Chondrocyte (in vitro differentiated cells): Measurements from ENCODE around the gene SLC25A42. TPM values are rescaled to one million over a fixed set of nuclear protein-coding genes. Genes with fewer than 3 reads are reported as not detected.

ENCODE experiments used
- DNase-seq: peaks from one replicate; pipeline ENCODE4 v3.0.0; 2021; ENCODE audit warnings: mixed read lengths, low spot score
- H3K27ac Mint-ChIP-seq: one replicate; pipeline ENCODE4 v1.8.0; 2021; ENCODE audit warnings: mild to moderate bottlenecking, moderate library complexity, mixed read lengths; ENCODE audit not compliant: unreplicated experiment
- H3K27me3 Mint-ChIP-seq: 2 replicates; pipeline ENCODE4 v1.8.0; 2021; ENCODE audit warnings: low read depth, mixed read lengths
- H3K36me3 Mint-ChIP-seq: 2 replicates; pipeline ENCODE4 v1.8.0; 2021; ENCODE audit warnings: low read depth, mixed read lengths
- H3K4me1 Mint-ChIP-seq: 2 replicates; pipeline ENCODE4 v1.8.0; 2021; ENCODE audit warnings: low read depth, mild to moderate bottlenecking, mixed read lengths
- H3K4me3 Mint-ChIP-seq: one replicate; pipeline ENCODE4 v1.8.0; 2021; ENCODE audit warnings: mild to moderate bottlenecking, moderate library complexity, mixed read lengths; ENCODE audit not compliant: unreplicated experiment
- H3K9me3 Mint-ChIP-seq: 2 replicates; pipeline ENCODE4 v1.8.0; 2021; ENCODE audit warnings: low read depth, mixed read lengths
- total RNA-seq: library from RNA; stranded (reverse); gene quantifications from 3 replicates; pipeline ENCODE4 v1.2.1, GENCODE V29; 2021
- TF ChIP-seq, protein P1 (sequence below): fragments of 200-600 bp; sonication (generic); IDR thresholded peaks from 2 replicates; pipeline ENCODE4 v1.5.0; 2021; ENCODE audit warnings: antibody characterized with exemption, mild to moderate bottlenecking, moderate library complexity

SLC25A42 gene
- total RNA-seq, 1 donor from 2014 or later, result 8.9 TPM

DNA sequence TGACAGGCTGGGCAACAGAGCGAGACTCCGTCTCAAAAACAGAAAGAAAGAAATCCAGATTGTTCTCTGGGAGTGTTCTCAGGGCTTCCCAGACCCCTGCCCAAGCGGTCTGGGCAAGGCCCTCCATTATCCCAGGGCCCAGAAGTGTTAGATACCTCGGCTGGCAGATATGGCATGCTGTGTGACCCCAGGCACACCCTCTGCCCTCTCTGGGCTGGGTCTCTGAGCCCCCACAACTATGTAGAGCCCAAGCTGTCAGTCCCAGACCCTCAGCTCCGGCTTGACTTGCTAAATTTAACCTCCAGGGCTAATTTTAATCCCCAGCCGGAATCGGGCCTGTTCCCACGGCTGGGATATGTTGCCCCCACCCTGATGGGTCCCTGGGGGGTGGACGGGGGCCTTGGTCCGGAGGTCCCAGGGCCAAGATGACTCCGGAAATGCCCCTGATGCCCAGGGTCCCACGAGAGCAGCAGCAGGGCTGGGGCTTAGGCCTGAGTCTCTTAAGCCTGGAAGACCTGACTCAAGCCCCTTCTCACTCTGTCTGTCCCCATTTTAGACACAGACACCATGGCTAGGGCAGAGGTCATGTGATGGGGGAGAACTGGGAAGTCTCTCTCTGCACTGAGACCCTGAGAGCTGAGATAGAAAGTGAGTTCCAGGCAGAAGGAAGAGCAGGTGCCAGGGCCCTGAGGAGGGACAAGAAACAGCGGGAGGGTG lies 89.0 kb downstream of the SLC25A42 start:
- Mint-ChIP-seq H3K36me3 (peaks cover 10% of the 10 kb centered on the region), H3K9me3 (no peaks in the 10 kb centered on the region), H3K4me3 (no peak overlapping the region), H3K4me1 (no peaks in the 10 kb centered on the region), H3K27ac (no peak overlapping the region), H3K27me3 (no peaks in the 10 kb centered on the region)
- TF ChIP-seq, protein P1, sequence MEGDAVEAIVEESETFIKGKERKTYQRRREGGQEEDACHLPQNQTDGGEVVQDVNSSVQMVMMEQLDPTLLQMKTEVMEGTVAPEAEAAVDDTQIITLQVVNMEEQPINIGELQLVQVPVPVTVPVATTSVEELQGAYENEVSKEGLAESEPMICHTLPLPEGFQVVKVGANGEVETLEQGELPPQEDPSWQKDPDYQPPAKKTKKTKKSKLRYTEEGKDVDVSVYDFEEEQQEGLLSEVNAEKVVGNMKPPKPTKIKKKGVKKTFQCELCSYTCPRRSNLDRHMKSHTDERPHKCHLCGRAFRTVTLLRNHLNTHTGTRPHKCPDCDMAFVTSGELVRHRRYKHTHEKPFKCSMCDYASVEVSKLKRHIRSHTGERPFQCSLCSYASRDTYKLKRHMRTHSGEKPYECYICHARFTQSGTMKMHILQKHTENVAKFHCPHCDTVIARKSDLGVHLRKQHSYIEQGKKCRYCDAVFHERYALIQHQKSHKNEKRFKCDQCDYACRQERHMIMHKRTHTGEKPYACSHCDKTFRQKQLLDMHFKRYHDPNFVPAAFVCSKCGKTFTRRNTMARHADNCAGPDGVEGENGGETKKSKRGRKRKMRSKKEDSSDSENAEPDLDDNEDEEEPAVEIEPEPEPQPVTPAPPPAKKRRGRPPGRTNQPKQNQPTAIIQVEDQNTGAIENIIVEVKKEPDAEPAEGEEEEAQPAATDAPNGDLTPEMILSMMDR, result no peak
- no peak for DNase-seq

DNA sequence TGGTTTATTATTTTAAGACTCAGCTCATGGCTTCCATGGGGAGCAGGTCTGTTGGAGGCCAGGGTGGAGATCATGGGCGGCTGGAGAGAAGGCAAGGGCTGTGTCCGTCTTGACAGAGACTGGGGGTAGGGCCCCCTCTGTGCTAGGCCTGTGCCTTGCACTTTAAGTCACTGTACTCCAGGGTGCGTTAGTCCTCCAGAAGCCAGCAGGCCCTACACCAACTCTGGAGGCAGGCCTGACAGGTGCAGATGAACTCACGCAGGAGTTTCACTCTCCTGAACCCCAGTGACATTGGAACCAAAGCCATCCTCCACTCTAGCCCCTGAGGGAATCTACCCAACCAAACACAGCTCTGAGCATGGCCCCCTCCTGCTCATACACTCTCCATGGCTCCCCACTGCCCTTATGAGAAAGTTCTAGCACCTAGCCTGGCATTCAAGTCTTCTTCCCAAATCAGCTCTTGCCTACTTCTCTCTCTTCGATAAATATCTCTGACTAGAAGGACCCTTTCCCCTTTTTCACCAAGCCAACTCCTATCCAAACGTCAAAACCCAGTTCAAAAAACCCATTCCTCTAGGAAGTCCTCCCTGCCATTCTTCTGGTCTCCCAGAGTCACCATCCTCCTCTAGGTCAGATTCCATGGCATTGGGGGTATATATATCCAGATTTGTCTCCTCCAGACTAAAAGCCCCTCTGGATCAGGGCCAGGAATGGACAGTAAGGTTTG lies 91.1 kb downstream of the SLC25A42 start:
- H3K27me3 Mint-ChIP-seq, result no peaks in the 10 kb centered on the region
- TF ChIP-seq, protein P1, result no peak
- H3K9me3 Mint-ChIP-seq, result no peaks in the 10 kb centered on the region
- no peak overlapping the region for H3K27ac Mint-ChIP-seq
- peaks cover 10% of the 10 kb centered on the region for H3K36me3 Mint-ChIP-seq
- H3K4me3 Mint-ChIP-seq, result no peak overlapping the region
- H3K4me1 Mint-ChIP-seq, result no peaks in the 10 kb centered on the region
- DNase-seq, result no peak

DNA sequence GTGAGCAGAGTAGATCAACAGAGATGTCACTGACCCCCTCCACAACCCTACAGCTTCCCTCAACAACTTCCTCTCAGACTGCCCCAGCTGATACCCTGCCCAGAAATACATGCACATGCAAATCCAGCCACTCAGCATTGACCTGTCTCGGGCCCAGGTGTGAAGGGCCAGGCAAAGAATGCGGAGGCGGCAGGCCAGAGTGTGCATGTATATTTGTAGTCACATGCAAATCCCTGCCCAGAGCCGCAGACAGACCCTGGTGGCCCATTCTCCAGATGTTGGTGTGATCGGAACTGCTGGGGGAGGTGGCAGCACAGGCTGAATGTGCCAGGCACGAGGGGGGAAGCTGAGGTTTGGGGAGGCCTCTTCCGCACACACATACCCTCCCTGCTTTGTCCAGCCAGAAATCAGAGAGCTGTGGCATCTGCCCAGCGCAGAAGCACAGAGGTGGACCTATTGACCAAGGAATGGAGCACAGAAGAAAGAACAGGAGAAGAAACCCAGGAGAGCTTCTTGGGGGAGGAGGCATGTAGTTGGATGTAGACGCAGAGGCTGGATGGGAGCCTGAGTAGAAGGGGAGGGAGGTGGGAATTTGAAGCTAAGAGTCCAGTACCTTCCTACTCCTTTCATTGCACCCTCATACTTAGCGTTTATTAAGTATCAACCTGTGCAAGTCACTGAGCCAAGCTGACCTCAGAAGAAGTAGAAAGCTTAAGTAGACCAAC lies 91.9 kb downstream of the SLC25A42 start:
- Mint-ChIP-seq H3K9me3 (no peaks in the 10 kb centered on the region), H3K4me3 (no peak overlapping the region), H3K36me3 (peaks cover 10% of the 10 kb centered on the region), H3K27me3 (no peaks in the 10 kb centered on the region), H3K27ac (no peak overlapping the region), H3K4me1 (no peaks in the 10 kb centered on the region)
- DNase-seq, result no peak
- TF ChIP-seq, protein P1, result no peak

DNA sequence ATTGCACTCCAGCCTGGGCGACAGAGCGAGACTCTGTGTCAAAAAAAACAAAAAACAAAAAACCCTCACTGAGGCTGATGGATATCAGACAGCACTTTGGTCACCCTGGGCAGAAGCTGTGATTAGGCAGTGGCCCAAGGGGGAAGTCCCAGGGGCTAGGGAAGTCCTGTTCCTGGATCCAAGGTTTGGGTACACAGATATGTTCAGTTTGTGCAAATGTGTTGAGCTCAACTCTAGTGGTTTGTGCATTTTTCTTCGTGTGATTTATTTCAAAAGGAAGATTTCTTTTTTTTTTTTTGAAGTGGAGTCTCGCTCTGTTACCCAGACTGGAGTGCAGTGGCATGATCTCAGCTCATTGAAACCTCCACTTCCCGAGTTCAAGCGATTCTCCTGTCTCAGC lies 94.0 kb downstream of the SLC25A42 start:
- Mint-ChIP-seq H3K4me1 (no peaks in the 10 kb centered on the region), H3K9me3 (no peaks in the 10 kb centered on the region), H3K4me3 (no peak overlapping the region), H3K27ac (no peak overlapping the region), H3K27me3 (no peaks in the 10 kb centered on the region), H3K36me3 (peaks cover 10% of the 10 kb centered on the region)
- TF ChIP-seq, protein P1, result no peak
- DNase-seq, result no peak

DNA sequence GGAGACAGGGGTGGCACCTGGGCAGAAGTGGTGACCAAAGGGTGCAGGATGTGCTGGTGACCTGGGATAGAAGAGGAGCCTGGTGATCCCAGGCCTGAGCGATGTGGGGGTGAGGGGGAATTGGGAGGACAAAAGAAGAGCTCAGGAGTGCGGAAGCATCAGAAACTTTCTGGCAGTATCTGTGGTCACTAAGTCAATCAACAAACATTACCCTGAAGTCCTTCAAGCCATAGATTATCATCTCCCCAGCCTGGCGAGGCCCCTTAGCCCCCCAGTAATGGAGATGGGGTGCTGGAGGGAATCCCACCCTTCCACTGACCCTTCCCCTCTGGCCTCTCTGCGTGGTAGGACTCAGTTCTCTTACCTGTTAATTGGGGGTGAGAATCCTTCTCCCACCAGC lies 95.7 kb downstream of the SLC25A42 start:
- TF ChIP-seq, protein P1, result no peak
- no peak overlapping the region for H3K27ac Mint-ChIP-seq
- peaks cover 10% of the 10 kb centered on the region for H3K36me3 Mint-ChIP-seq
- no peak for DNase-seq
- no peaks in the 10 kb centered on the region for H3K4me1 Mint-ChIP-seq
- H3K9me3 Mint-ChIP-seq, result no peaks in the 10 kb centered on the region
- no peaks in the 10 kb centered on the region for H3K27me3 Mint-ChIP-seq
- H3K4me3 Mint-ChIP-seq, result no peak overlapping the region
